GM12892 (cell line): ENCODE results near the gene ARHGEF3.

Experiments used
- DNase-seq: peaks from one replicate; pipeline ENCODE4 v3.0.0; 2011; ENCODE audit not compliant: insufficient read length
- FAIRE-seq: peaks from 2 replicates; lab custom pipeline; 2011; peaks lifted over from hg19 to GRCh38; lab: Jason Lieb, UNC
- POLR2A ChIP-seq: IDR thresholded peaks from 2 replicates; pipeline ENCODE4 v1.6.1; 2011; ENCODE audit warnings: low read depth, low read length, control low read depth
- POLR2AphosphoS5 ChIP-seq: IDR thresholded peaks from 2 replicates; pipeline ENCODE4 v1.6.1; 2011; ENCODE audit warnings: low read depth, low read length, control low read depth
- TAF1 ChIP-seq: IDR thresholded peaks from 2 replicates; pipeline ENCODE4 v1.6.1; 2011; ENCODE audit warnings: low read depth, mild to moderate bottlenecking, control low read depth, low read length, borderline replicate concordance

Gene ARHGEF3

GRCh38 chr3:56802378-56802745 is 613 bp upstream of the ARHGEF3 start:
- TF ChIP-seq TAF1 (no peak), POLR2AphosphoS5 (no peak), POLR2A (no peak)
- FAIRE-seq, result no peak
- DNase-seq, result no peak

- FAIRE-seq (no peak), DNase-seq (no peak)
- TF ChIP-seq TAF1, result no peak
These were observed 702 bp downstream of the ARHGEF3 start for GRCh38 chr3:56800832-56801661.

GRCh38 chr3:56800130-56800831 is 1.5 kb downstream of the ARHGEF3 start:
- FAIRE-seq (peak; percentile 78), DNase-seq (peak; percentile 25)
- TF ChIP-seq POLR2A, result no peak
- TF ChIP-seq TAF1, result no peak
- TF ChIP-seq POLR2AphosphoS5, result no peak

- FAIRE-seq (no peak), DNase-seq (no peak)
- TF ChIP-seq POLR2AphosphoS5 (no peak), POLR2A (no peak), TAF1 (no peak)
These were observed 2.4 kb downstream of the ARHGEF3 start for GRCh38 chr3:56799251-56799882.

GRCh38 chr3:56796996-56797395 is 4.8 kb downstream of the ARHGEF3 start:
- no peak for TF ChIP-seq POLR2A
- no peak for TF ChIP-seq TAF1
- no peak for TF ChIP-seq POLR2AphosphoS5
- no peak for FAIRE-seq
- DNase-seq, result no peak

GRCh38 chr3:56796202-56796601 is 5.5 kb downstream of the ARHGEF3 start:
- no peak for TF ChIP-seq POLR2AphosphoS5
- TF ChIP-seq POLR2A, result no peak
- TF ChIP-seq TAF1, result no peak
- DNase-seq (no peak), FAIRE-seq (no peak)

- DNase-seq, result no peak
- TF ChIP-seq POLR2A (no peak), POLR2AphosphoS5 (no peak), TAF1 (no peak)
- FAIRE-seq, result no peak
These were observed 5.9 kb downstream of the ARHGEF3 start for GRCh38 chr3:56795829-56796185.

GRCh38 chr3:56795097-56795828 is 6.5 kb downstream of the ARHGEF3 start:
- DNase-seq (no peak), FAIRE-seq (no peak)
- TF ChIP-seq TAF1 (no peak), POLR2AphosphoS5 (no peak), POLR2A (no peak)

GRCh38 chr3:56792193-56792592 is 9.6 kb downstream of the ARHGEF3 start:
- DNase-seq (no peak), FAIRE-seq (peak; percentile 24)
- TF ChIP-seq POLR2AphosphoS5, result no peak
- TF ChIP-seq POLR2A, result no peak
- no peak for TF ChIP-seq TAF1

- DNase-seq, result no peak
- FAIRE-seq, result peak; percentile 51
- TF ChIP-seq POLR2AphosphoS5, result no peak
- TF ChIP-seq TAF1, result no peak
- no peak for TF ChIP-seq POLR2A
These were observed 11.5 kb downstream of the ARHGEF3 start for GRCh38 chr3:56790016-56790821.
